ENCODE data around the gene EGLN3.
A peak's percentile ranks its signal among the peaks of the same experiment; 100 is the strongest.
"Not testable (repeated sequence)": the region's sequence is repeated elsewhere in the genome, so short reads cannot be mapped to it uniquely, and the experiment has no call there.

EGLN3 gene

DNA sequence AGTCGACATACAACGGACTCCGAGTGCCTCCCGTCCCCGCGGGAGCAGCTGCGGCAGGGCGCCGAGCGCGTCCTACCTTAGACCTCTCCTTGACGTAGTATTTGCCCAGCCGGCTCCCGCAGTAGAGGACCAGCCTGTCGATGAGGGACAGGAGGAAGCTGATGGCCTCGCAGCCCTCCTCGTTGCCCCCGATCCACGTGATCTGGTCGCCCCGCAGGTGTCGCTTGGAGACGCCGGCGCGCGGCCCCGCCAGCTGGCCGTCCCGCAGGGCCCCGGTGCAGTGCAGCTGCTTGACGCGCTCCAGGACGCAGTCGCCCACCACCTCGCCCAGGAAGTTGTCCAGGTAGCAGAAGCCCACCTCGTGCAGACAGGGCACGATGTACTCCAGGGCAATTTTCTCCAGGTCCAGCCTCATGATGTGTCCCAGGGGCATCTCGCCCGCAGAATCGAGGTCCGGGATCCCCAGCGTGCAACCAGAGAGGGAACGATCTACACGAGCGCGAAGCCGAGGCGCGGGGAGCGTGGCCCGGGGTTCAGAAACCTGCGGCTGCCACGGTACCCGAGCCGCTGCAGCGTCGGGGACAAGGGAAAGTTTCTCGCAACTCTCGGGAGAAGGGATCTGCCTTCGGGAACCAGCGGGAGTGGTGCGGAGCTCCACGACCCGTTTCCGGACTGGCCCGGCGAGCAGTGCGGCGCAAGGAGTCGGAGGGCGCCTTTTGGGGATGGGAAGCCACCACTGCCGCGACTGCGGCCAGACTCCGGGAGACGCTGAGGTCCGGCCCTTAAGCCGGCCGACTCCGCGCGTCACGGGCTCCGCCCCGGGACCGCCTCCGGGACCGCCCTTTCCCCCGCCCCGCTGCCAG, at the start of gene EGLN3:
EGLN3 (minus strand) TSS at position 755 of the 863 bp plus-strand sequence; CDS start at position 433, 322 bp downstream.
- DNase-seq (ENCODE audit: low read depth, low spot score): peak; percentile 3

DNA sequence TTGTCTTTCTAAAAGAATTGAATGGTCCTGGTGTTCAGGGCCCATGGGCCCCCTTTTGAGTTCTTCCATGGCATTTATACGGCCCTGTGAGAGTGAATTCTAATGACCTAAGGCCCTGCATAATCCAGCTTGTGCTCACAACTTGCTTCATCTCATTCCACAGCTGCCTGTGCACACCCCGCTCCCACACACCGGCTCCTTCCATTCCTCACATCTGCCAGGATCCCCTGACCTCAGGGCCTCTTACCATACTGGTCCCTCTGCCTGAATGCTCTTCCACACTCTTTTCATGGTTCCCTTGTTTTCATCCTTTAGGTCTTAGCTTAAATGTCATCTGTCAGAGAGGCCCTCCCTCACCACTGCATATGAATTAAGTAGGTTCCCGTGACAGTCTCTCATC, 49.5 kb upstream of the EGLN3 start:
- no peak for DNase-seq (ENCODE audit: low read depth, low spot score)

DNA sequence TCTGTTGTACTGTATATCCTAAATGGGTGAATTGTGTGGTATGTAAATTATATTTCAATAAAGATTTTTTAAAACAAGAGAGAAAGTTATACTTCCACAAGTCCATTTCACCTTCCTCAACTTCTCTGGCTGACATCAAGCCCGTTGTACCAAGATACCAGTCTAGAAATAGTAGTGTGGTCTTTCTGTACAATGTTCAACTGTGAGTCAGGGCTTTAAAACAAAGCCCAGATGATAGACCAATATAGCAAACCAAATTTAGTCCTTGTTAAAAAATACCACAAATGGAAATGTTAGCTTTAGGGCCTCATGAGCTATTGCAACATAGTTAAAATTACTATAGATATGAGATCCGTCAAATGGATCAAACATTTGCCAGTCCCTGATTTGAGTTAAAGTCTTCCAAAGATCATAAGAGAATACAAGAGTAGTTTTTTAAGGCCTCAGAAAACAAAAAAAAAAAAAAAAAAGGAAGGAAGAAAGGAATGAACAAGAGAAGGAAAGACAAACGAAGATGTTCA, 49.0 kb upstream of the EGLN3 start:
- no peak for DNase-seq (ENCODE audit: low read depth, low spot score)

DNA sequence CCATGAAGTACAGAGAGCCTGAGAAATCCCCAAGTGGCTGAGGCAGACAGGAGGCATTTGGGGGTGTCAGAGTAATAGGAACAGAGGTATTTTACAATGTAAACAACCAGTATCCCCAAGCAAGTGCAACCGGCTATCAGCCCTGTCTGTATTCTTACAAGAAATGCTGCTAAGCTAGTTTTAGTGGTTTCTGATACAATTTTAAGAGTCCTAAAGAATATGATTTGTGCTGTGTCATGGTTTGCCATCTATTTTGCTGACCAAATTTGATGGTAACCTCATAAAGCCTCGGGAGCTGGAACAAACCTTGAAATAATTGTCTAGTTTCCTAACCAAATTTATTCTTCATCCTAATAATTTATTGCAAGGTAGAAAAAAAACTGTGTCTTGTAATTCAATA, 46.7 kb upstream of the EGLN3 start:
- no peak for DNase-seq (ENCODE audit: low read depth, low spot score)

DNA sequence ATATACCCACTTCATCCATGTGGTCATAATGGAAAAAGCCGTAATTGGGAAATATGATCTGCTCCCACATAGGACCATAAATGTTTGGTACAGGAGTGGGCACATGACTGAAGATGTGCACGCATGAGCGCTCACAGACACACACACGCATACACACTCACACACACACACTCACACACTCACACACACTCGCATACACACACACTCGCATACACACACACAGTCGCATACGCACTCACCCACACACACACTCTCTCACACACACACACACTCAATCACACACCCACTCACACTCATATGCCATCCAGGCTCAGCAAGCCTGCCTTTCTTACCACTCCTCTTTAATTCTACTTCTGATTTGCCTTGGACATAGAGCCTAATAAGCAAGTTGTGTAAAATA, 45.6 kb upstream of the EGLN3 start:
- no peak for DNase-seq (ENCODE audit: low read depth, low spot score)

DNA sequence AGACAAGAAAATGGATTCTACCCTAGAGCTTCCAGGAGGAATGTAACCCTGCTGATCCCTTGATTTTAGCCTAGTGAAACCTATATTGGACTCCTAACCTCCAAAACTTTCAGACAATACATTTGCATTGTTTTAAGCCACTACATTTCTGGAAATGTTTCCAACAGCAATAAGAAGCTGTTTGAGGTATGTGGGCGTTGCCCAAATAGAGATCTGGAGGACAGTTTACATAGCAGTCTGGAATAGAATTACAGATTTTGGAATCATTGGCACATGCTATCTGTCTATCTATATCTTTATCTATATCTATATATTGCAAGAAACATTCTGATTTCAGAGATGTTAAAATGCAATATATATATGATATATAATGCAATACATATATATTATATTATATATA, 42.4 kb upstream of the EGLN3 start:
- DNase-seq (ENCODE audit: low read depth, low spot score): no peak

DNA sequence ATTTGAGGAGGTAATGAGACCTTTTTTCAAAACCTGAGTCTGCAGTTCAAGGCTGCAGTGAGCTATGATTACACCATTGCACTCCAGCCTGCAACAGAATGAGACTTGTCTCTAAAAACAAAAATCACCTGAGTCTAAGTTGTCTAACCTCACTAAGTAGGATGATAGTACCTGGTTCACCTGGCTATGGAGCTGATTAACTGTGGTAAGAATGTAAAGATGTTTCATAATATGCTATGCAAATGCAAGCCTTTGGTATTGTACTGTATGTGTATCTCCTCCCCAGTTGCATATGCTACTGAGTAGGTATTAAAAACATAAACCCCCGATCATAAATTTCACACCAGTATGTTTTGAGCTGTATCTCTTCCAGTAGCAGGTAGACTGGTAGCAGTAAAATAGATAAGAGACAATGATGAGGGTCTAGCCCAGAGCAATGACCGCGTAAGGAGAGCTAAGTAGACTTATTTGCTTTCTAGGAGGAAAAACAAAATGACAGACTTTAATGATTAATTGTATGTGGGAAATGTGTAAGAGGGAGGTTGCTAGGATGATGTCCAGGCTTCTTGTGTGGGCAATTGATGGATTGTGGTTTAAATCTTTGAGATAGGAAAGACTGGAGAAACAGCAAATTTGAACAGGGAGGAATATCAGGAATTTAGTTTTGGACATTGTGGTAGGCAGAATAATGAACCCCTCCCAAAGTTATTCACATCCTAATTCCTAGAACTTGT, 41.6 kb upstream of the EGLN3 start:
- no peak for DNase-seq (ENCODE audit: low read depth, low spot score)

DNA sequence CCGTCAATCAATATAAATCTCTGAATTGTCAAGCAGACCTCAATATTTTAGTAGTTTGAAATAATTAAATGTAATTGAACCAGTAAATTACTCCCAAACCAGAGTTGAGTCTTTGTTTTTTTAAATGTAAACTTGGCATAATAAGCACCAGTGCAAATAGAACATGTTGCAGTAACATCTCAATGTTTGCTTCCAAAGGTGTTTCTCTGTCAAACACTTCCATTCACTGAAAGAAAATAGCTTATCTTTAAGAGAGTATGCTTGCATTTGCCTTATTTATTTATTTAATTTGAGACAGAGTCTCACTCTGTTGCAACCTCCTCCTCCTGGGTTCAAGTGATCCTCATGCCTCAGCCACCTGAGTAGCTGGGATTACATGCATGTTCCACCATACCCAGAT, 39.9 kb upstream of the EGLN3 start:
- DNase-seq (ENCODE audit: low read depth, low spot score): no peak

DNA sequence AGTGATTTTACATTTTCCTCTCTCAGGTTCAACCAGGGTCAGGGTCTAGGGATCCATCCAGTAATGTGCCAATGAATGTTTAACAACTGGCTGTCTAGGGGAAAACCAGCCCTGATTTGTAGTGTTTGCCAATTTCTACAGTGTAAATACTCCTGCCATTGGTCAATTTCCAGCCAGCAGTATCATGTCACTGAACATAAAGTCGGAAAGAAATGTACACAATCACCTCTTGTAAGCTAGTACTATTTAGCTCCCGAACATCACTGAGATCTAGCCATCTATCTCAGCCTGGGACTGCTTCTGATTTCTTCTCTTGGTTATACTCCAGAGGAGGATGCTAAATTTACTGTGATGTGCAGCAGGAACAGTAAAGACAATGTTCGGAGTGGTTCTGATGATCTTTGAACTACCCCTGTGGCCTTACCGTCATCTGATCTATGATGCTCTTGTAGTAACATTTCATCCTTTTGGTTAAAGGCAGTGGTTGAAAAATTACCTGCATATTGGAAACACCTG, 36.7 kb upstream of the EGLN3 start:
- no peak for DNase-seq (ENCODE audit: low read depth, low spot score)

DNA sequence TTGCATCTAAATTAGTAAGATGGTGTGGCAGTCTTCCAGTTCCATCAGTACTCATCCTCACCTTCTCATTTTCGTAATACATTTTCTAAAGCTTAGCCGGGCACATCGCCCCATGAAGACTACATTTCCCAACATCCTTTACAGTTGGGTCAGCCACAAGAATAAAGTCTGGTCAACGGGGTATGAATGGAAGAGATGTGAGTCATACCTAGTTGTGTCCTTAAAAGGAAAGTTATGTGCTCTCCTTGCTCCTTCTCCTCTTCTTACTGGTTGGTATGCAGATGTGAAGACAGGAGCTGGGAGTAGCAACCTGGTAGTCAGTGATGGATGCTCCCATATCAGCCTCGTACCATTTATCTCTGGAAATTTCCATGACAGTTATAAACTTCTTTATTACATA, 35.9 kb upstream of the EGLN3 start:
- no peak for DNase-seq (ENCODE audit: low read depth, low spot score)

DNA sequence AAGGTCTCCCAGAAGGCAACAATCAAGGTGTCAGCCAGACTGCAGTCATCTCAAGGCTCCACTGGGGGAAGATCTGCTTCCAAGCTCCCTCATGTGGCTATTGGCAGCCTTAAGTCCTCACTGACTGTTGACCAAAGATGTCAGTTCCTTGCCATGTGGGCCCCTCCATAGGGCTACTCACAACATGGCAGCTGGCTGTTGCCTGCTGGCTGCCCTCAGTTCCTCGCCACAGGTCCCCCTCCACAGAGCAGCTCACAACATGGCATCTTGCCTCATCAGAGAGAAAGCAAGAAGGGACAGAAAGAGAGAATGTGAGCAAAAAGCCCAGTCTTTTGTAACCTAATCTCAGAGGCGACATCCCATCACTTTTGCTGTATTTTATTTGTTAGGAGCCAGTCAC, 34.4 kb upstream of the EGLN3 start:
- DNase-seq (ENCODE audit: low read depth, low spot score): no peak

DNA sequence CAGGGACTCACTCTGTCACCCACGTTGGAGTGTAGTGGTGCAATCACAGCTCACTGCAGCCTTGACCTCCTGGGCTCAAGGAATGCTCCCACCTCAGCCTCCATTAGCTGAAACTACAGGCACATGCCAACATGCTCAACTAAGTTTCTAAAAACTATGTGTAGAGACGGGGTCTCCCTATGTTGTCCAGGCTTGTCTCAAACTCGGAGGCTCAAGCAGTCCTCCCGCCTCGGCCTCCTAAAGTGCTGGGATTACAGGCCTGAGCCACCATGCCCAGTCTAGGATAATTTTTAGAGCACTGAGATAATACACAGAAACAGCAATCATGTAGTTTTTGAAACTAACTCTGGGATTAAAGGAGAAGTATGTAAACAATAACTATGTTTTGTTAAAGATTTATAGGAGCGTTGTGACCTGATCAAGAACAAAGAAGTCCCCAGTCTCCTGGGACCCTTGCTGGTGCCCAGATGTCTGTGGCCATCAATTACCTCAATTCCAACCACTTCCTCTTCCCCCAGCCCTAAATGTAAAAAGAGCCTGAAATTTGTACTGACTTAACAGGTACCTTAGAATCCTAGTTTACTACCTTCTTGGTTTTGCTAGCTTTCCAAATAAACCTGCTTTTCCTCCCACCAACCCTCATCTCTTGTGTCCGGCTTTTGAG, 28.9 kb upstream of the EGLN3 start:
- DNase-seq (ENCODE audit: low read depth, low spot score): no peak

DNA sequence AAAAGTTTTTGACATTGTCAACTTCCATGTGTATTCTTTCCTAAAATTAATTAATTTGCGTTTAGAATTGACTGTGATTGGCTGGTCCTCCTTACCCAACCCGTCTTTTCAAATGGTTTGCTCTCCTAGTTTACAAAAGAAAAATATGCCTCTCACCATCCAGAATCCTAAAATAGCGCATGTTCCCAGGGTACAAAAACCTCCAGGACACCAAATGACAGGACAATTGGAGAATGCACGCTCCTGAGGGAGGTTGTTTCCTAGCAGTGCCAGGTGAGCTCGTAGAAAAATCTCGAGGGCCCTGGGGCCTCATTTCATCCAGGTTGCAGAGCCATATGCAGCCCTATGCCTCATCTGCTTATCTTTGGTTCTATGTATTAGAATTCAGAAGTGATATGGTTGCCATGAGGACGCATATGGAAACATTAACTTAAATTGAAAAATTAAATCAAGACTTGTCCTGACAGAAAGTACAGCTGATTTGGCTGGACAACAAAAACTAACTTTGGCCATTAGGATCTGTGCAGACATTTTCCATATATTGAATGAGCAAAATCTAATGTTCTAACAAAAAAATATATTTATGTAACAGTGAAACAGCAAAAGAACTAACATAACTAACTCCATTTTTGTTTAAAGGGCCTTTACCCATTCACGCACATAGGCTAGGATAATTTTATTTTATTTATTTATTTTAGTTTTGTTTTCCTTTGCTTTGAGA, 28.2 kb upstream of the EGLN3 start:
- DNase-seq (ENCODE audit: low read depth, low spot score): no peak

DNA sequence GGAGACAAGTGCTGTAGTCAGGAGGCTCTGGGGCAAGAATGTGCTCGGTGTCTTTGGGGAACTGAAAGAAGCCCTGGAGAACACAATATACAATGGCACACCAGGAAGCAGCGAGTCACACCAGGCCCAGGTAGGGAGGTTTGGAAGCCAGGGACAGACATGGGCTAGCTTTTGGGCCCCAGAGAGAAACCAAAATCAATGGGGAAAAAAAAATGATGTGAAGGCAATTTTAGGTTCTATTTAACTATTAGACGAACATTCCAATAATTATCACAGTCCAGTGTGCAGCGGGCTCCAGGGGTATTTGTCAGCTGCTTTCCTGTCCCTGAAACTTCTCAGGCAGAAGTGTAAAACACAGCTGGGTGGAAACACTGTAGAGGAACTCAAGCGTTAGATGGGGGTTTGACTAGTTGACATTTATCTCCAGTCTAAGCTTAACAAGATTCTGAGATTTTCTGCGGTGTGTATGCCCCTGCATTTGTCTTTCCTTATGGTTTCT, 21.8 kb upstream of the EGLN3 start:
- DNase-seq (ENCODE audit: low read depth, low spot score): no peak

DNA sequence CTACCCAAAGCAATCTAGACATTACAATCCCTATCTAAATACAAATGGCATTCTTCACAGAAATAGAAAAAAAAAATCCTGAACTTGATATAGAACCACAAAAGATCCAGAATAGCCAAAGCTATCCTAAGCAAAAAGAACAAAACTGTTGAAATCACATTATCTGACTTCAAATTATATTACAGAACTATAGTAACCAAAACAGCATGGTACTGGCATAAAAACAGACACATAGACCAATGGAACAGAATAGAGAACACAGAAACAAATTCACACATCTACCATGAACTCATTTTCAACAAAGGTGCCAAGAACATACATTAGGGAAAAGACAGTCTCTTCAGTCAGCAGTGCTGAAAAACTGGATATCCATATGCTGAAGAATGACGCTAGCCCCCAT, 19.0 kb upstream of the EGLN3 start:
- DNase-seq (ENCODE audit: low read depth, low spot score): not testable (repeated sequence)

DNA sequence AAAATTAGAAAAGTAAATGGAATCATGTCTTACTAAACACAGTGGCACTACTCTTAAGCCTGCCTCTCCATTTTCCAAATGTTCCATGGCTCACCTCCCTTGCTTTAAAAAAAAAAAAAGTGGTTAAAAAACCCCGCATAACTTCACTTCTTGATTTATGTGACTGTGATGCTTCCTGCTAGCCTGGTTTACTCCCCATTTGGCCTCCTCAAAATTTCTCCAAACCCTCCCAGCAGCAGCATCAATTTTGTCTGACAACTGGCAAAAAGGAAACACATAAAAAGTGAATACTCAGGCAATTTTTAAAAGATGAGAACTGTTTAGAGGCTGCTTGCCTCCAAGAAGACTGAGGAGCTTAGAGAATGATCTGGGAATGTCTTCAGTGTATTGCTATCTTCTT, 17.8 kb upstream of the EGLN3 start:
- DNase-seq (ENCODE audit: low read depth, low spot score): no peak

DNA sequence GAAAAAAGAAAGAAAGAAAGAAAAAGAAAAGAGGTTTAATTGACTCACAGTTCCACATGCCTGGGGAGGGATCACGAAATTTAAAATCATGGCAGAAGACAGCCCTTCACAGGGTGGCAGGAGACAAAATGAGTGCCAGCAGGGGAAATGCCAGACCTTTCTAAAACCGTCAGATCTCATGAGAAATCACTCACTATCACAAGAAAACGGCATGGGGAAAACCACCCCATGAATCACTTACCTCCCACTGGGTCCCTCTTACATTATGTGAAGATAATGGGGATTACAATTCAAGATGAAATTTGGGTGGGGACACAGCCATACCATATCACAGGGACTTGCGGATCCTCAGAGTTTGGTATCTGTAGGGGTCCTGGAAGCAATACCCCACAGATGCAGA, 16.3 kb upstream of the EGLN3 start:
- no peak for DNase-seq (ENCODE audit: low read depth, low spot score)

DNA sequence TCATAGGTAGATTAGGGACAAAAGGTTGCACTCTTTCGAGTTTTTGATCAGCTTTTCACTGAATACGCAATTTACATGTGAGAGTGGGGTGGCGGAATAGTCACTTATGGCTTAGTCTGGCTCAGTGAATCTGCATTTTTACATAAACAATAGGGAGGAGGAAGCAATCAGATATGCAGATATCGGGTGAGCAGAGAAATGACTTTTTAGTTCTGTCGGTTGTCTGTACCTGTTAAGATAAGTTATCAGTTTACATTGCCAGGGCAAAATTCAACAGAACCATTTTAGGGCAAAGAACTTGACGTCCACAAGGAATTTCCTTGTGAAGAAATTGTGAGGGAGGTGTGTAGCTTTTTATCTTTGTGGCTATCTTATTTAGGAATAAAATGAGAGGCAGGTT, 15.4 kb upstream of the EGLN3 start:
- no peak for DNase-seq (ENCODE audit: low read depth, low spot score)

DNA sequence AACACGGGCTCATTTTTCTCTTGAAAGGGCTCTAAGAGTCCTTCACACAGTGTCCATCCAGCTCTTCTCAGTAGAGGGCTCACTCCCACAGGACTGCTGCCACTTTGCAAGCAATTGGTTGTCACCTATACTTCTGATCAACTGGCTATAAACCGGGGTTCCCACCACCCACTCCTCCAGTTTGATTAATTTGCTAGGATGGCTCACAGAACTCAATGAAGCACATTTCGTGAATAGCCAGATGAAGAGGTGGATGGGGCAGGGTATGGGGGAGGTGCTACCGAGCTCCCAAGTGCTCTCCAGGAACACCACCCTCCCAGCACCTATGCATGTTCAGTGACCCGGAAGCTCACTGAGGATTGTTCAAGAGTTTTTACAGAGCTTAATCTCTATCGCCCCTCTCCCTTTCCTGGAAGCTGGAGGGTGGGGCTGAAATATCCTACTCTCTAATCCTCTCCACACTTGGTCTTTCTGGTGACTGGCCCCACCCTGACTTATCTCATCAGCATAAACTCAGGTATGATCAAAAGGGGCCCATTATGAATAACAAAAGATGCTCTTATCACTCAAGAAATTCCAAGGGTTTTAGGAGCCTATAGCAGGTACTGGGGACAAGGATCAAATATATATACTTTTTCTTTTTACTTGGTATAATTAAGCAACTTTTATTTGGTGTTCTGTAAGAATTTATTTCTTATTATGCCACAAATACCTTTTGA, 13.9 kb upstream of the EGLN3 start:
- DNase-seq (ENCODE audit: low read depth, low spot score): no peak

DNA sequence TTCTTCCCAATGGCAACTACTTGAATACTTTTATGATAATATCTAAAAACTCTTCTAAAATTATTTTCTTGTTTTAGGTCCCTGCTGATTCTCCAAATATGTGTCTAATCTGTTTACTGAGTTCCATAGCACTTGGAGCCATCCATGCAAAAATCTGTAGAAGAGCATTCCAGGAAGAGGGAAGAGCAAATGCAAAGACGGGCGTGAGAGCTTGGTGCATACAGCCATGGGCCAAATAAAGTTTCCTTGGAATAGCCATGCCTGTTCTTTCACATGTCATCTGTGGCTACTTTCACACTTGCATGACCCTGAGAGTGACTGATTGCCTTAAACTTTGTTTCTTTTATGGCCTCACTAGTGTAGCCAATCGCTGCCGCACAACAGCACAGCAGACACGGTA, 13.0 kb upstream of the EGLN3 start:
- DNase-seq (ENCODE audit: low read depth, low spot score): no peak

DNA sequence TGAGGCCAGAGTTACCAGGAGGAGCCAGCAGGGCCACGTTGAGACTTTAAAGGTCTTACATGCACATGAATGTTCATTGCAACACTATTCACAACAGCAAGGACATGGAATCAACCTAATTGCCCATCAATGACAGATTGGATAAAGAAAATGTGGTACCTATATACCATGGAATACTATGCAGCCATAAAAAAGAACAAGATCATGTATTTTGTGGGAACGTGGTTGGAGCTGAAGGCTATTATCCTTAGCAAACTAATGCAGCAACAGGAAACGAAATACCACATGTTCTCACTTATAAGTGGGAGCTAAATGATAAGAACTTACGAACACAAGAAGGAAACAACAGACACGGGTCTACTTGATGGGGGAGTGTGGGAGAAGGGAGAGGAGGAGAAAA, 11.6 kb upstream of the EGLN3 start:
- not testable (repeated sequence) for DNase-seq (ENCODE audit: low read depth, low spot score)

Data from brain pericyte (primary cell).